ENCODE data around the gene CPNE4.

- TF ChIP-seq POLR2AphosphoS5 (IDR thresholded peaks at IDR 0.05; ENCODE audit: borderline replicate concordance, low read depth, low read length) (no peak), EZH2 (IDR thresholded peaks at IDR 0.05) (no peak)
Observed at GRCh38 chr3:131714585-131715220, 320.1 kb downstream of the CPNE4 start.

Measured in SK-N-MC (cell line).